ENCODE results near the gene ONECUT2.

Gene ONECUT2

GRCh38 chr18:57431467-57432080, 3.6 kb upstream of the ONECUT2 start:
- no peak for DNase-seq

- DNase-seq = no peak
Measured at GRCh38 chr18:57432140-57432539, 3.0 kb upstream of the ONECUT2 start.

- DNase-seq = no peak
Measured at GRCh38 chr18:57432751-57433400, 2.3 kb upstream of the ONECUT2 start.

- no peak for DNase-seq
Measured at GRCh38 chr18:57433482-57433881, 1.7 kb upstream of the ONECUT2 start.

DNA sequence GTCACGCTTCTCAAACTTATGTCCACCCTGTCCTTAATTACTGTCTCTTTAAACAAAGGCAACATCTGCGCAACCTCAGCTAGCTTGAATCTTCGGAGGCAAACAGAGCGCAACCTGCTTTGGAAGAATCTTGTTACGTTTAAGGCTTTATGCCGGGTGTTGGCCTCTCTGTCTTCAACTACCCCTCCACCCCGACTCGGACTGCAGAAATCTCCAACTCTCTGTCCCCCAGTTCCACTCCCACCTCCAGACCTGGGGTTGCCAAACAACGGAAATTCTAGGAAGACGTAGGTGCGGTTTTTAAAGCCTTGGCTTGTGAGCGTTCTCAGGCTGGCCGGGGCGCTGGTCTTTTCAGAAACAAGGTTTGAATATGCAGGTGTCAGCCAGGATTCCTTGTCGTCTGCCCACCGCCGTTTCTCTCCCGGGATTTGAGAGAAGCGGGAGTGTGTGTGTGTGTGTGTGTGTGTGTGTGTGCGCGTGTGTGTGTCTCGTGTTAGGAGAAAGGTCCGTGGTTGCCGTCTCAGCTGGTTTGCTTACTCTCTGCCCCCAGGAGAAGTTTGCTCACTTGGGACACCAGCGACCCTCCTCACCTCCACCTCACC, 1.1 kb upstream of the ONECUT2 start:
- no peak for DNase-seq

DNA sequence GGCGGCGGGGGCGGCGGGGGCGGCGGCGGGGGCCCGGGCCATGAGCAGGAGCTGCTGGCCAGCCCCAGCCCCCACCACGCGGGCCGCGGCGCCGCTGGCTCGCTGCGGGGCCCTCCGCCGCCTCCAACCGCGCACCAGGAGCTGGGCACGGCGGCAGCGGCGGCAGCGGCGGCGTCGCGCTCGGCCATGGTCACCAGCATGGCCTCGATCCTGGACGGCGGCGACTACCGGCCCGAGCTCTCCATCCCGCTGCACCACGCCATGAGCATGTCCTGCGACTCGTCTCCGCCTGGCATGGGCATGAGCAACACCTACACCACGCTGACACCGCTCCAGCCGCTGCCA, 644 bp downstream of the ONECUT2 start:
- no peak for DNase-seq

DNA sequence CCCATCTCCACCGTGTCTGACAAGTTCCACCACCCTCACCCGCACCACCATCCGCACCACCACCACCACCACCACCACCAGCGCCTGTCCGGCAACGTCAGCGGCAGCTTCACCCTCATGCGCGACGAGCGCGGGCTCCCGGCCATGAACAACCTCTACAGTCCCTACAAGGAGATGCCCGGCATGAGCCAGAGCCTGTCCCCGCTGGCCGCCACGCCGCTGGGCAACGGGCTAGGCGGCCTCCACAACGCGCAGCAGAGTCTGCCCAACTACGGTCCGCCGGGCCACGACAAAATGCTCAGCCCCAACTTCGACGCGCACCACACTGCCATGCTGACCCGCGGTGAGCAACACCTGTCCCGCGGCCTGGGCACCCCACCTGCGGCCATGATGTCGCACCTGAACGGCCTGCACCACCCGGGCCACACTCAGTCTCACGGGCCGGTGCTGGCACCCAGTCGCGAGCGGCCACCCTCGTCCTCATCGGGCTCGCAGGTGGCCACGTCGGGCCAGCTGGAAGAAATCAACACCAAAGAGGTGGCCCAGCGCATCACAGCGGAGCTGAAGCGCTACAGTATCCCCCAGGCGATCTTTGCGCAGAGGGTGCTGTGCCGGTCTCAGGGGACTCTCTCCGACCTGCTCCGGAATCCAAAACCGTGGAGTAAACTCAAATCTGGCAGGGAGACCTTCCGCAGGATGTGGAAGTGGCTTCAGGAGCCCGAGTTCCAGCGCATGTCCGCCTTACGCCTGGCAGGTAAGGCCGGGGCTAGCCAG, 1.2 kb downstream of the ONECUT2 start:
- DNase-seq = no peak

- no peak for DNase-seq
Measured at GRCh38 chr18:57436965-57437333, 1.8 kb downstream of the ONECUT2 start.

GRCh38 chr18:57437402-57437765, 2.2 kb downstream of the ONECUT2 start:
- peak; percentile 13 for DNase-seq

DNA sequence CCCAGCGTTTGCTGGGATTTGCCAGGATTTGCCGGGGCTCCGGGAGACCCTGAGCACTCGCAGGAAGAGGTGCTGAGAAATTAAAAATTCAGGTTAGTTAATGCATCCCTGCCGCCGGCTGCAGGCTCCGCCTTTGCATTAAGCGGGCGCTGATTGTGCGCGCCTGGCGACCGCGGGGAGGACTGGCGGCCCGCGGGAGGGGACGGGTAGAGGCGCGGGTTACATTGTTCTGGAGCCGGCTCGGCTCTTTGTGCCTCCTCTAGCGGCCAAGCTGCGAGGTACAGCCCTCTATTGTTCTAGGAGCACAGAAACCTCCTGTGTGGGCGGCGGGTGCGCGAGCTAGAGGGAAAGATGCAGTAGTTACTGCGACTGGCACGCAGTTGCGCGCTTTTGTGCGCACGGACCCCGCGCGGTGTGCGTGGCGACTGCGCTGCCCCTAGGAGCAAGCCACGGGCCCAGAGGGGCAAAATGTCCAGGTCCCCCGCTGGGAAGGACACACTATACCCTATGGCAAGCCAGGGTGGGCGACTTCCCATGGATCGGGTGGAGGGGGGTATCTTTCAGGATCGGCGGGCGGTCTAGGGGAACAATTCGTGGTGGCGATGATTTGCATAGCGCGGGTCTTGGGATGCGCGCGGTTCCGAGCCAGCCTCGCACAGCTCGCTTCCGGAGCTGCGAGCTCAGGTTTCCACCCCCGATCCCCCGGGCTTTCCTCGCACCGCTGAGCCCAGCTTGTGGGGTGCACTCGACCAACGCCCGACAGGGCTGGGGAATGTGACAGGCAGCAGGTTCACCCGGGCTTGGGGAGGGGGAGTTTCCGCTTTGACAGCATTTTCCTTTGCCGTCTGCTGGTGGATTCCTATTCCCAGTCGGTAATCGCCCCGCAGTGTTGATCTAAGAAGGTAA, 2.8 kb downstream of the ONECUT2 start:
- peak; percentile 70 for DNase-seq

GRCh38 chr18:57438743-57439608, 3.8 kb downstream of the ONECUT2 start:
- DNase-seq = no peak

GRCh38 chr18:57439609-57439968, 4.4 kb downstream of the ONECUT2 start:
- no peak for DNase-seq

GRCh38 chr18:57439985-57440330, 4.8 kb downstream of the ONECUT2 start:
- no peak for DNase-seq

DNA sequence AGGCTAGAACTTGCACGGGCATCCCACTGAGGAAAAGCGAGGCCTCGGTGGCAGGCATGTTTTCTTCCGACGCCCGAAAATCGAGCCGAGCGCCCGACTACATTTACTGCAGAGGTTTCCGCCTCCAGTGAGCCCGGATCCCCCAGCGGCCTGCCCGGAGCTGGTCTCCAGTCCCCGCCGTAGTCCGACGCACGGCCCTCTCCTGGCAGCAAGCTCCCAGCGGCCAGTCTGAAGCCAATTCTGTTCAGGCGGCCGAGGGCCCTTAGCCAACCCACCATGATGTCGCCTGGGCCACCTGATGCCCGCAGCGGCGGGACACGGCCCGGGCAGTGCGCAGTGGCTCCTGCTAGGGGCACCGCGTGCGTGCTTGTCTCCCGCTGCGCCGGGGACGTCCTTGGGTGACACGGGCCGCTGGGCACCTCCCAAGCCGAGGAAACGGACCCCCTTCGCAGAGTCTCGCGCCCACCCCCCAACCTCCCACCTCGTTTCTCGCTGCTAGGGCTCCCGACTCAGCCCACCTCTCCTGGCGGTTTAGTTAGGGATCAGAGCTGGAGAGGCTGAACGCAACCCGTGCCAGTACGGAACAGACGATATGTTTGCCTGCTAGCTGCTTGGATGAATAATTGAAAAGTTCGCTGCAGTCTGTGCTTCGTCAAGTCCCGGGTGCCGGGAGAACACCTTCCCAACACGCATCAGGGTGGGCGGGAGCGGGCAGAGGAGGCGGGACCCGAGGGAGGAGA, 5.3 kb downstream of the ONECUT2 start:
- no peak for DNase-seq

GRCh38 chr18:57441071-57441794, 6.1 kb downstream of the ONECUT2 start:
- no peak for DNase-seq

DNA sequence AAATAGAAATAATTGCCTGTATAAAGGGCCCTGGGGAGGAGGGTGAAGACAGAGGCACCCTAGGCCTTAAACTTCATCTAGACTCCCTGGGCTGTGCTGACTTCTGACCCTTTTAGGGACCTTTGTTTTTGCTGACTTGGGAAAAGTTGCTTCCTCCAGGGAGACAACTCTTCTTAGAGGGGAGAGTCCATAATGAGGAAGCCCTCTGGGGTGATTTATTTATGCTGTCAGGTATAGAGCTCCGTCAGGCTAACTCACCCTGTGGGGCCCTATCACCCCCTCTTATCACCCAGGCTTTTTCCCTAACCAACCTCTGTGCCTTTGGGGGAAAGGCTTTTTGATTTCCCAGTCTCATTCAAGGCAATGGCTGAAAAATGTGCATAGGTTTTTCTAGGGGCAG, 8.1 kb downstream of the ONECUT2 start:
- no peak for DNase-seq

DNA sequence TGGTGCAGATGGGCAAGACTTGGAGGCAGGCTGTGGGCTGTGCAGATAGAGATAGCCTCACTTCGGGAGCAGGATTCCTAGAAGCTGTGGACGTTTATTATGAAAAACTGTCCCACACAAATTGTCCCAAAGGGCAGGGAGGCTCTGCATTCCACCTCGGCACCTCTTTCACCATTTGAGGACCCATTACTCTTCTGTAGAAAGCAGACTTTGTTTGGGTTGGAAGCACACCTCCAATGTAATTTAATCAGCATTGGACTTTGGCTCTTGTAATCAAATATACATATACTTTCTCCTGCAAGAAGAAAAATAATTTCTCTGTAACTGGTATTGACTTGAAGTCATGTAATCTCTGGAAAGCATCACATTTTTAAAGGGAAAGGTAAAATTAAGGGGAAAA, 8.5 kb downstream of the ONECUT2 start:
- no peak for DNase-seq

DNA sequence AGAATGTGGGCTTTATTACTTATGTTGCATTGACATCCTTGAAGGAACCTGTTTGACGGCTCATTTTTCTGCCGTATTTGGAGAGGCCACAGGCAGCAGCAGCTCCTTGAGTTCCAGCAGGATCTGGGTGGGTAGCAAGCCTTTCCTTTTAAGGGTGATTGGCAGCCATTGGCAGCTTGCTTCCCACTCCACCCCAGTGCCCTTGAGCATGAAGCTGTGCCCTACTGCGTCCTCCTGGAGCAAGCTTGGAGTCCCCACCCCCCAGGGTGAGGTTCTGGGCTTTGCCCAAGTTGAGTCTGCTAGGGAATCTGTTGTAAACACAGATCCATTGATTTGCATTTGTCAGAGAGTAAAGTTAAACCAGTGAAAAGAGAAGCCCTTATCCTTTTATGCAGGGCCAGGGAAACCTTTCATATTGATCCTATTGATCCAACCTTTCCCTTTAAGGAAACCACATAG, 9.2 kb downstream of the ONECUT2 start:
- peak; percentile 9 for DNase-seq

- DNase-seq = no peak
Measured at GRCh38 chr18:57445488-57446319, 10.5 kb downstream of the ONECUT2 start.

DNA sequence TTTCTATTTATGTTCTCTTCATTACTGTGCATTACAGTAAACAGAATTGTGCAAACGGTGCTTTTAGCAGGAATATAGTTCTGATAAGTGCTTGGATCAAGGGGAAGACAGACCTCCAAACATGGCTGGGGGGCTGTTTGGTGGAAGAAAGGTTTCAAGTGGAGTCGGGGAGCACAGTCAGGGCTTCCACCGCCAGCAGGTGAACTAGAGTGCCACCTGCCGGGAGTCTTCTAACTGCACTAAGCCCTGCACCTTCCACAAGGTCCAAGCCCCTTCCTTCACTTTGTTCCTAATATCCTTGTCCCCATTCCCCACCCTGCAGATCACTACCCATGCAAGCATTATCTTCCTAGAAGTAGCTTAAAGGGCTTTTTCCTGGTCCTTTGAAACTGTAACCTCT, 11.1 kb downstream of the ONECUT2 start:
- DNase-seq = peak; percentile 22
